Colonic mucosa (tissue), 4 donors: ENCODE measurements around the gene CPEB1. TPM values are rescaled to one million over a fixed set of nuclear protein-coding genes. Genes with fewer than 3 reads are reported as not detected.
A peak's percentile ranks its signal among the peaks of the same experiment; 100 is the strongest.

ENCODE experiments used
- DNase-seq: peaks from one replicate; pipeline ENCODE4 v3.0.0-alpha.2; 2020
- H3K27ac ChIP-seq: fragments of 200-600 bp; one replicate; pipeline ENCODE4 v1.8.0; 2021
- H3K27me3 ChIP-seq: fragments of 200-600 bp; one replicate; pipeline ENCODE4 v1.8.0; 2021
- H3K36me3 ChIP-seq: fragments of 200-600 bp; one replicate; pipeline ENCODE4 v1.8.0; 2021
- H3K4me1 ChIP-seq: fragments of 200-600 bp; one replicate; pipeline ENCODE4 v1.8.0; 2021; ENCODE audit warnings: mild to moderate bottlenecking
- H3K4me3 ChIP-seq: fragments of 200-600 bp; one replicate; pipeline ENCODE4 v1.8.0; 2021
- H3K9ac ChIP-seq, 2 donors: one replicate each; pipeline ENCODE4 v1.7.0; 2013; ENCODE audit warnings: control low read depth in 2 of 2, low read depth in 2 of 2, low read length in 2 of 2
- H3K9me3 ChIP-seq: fragments of 200-600 bp; one replicate; pipeline ENCODE4 v1.8.0; 2021
- intact Hi-C: fragments of 100-400 bp; cut with DNase I; formaldehyde crosslinking; loops from one replicate; pipeline ENCODE4 v1.14.1; 2022
- total RNA-seq, 2 donors: library from RNA; stranded (reverse); fragmentation: NEBNext Ultra II Directional in 1 of 2; extraction: Animal tissue kit (Norgen Biotek cat#: 25700) in 1 of 2; gene quantifications; one replicate each; pipeline ENCODE4 v1.2.1, GENCODE V29; 2021
- TF ChIP-seq, protein P1 (sequence below): fragments of 200-600 bp; IDR thresholded peaks from one replicate; pipeline ENCODE4 v1.8.0; 2022; ENCODE audit warnings: antibody characterized with exemption, mild to moderate bottlenecking
- donor health status: healthy.
- donor health status: DM: no; HTN: no; CAD: no.
- donor health status: DM: no; HTN: no; CAD: no.

Gene CPEB1
- total RNA-seq, 2 donors from 2014 or later, result 0.40 to 1.4 TPM

DNA sequence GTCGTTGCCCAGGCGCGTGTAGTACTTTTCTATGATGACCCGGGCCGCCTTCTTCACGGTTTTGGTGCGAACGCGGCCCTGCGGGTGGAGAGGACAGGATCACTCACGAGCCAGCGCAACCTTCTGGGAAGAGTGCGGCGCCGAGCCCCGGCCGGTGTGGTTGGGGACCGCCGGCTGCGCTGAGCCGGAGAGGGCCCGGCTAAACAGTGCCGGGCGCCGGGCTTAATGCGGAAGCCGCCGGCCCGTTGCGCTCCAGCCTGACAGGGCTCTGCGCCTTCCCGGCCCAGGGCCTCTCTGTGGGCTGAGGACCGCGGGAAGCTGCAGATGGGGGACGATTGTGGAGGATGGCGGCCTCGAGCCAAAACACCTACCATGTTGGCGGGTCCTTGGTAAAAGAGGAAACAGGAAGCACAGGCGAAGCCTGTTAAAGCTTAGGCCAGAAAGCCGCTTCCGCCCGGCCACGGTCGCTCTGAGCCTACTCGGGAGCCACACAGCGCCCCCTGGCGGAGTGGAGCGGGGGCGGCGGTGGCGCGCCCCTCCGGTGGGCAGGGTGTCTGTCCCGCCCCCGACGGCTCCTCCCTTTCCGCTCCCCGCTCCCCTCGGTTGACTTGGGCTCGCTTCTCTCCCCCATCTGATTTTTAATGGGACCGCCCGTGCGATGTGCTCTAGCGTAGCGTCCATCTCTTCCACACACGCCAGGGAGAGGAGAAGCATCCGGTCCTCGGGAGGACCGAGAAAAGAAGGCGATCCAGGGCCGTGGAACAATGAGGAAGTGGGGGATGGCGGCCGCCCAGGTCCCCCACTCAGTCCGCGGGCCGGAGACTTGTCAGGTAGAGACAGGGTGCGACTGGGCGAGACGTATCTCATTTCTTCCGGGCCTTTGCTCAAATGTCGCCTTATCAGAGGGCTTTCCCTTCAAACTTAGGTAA, 106.8 kb downstream of the CPEB1 start, which contains the start of gene RPS17:
Gene RPS17, minus strand, starts transcription at position 403 of the 929 bp plus-strand sequence. Its CDS starts 29 bp downstream, at position 374.
- H3K4me3 ChIP-seq, result peak within 1 kb of the TSS; percentile 99
- DNase-seq, result peak; percentile 97
- intact Hi-C loops, result loop anchor here (10.0 kb wide), 1 partner anchor 264 kb away; the partner anchor contains the start of genes FSD2 and WHAMM
- TF ChIP-seq, protein P1, sequence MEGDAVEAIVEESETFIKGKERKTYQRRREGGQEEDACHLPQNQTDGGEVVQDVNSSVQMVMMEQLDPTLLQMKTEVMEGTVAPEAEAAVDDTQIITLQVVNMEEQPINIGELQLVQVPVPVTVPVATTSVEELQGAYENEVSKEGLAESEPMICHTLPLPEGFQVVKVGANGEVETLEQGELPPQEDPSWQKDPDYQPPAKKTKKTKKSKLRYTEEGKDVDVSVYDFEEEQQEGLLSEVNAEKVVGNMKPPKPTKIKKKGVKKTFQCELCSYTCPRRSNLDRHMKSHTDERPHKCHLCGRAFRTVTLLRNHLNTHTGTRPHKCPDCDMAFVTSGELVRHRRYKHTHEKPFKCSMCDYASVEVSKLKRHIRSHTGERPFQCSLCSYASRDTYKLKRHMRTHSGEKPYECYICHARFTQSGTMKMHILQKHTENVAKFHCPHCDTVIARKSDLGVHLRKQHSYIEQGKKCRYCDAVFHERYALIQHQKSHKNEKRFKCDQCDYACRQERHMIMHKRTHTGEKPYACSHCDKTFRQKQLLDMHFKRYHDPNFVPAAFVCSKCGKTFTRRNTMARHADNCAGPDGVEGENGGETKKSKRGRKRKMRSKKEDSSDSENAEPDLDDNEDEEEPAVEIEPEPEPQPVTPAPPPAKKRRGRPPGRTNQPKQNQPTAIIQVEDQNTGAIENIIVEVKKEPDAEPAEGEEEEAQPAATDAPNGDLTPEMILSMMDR, result peak; percentile 100
- H3K4me1 ChIP-seq, result peaks cover 4% of the 10 kb centered on the region
- H3K36me3 ChIP-seq, result peaks cover 19% of the 10 kb centered on the region
- no peaks in the 10 kb centered on the region for H3K9me3 ChIP-seq
- peak within 1 kb of the TSS; percentile 79 for H3K27ac ChIP-seq
- no peaks in the 10 kb centered on the region for H3K27me3 ChIP-seq
- H3K9ac ChIP-seq, result peak within 1 kb of the TSS; percentile 93 to 95

DNA sequence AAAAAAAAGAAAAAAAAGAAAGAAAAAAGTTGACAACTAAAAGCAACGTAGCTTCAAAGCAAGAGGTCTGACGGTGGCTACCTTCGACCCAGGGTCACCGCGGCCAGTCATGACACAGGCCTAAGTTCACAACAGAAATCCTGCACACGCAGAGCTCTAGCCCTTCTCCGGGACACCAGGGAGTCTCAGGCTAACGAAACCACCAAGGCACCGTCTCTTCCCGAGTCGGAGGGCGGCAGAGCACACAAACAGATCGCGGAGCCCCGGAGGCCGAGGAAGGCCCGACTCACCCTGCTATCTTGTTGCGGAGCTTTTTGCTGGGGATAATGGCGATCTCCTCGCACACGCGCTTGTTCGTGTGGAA, 107.5 kb downstream of the CPEB1 start:
- Histone ChIP-seq H3K36me3 (peaks cover 19% of the 10 kb centered on the region), H3K27me3 (no peaks in the 10 kb centered on the region), H3K4me1 (peaks cover 4% of the 10 kb centered on the region), H3K9me3 (no peaks in the 10 kb centered on the region), H3K4me3 (peak overlapping the region; percentile 99), H3K27ac (peak overlapping the region; percentile 79), H3K9ac (peak overlapping the region; percentile 93 to 95)
- intact Hi-C loops, result loop anchor here (10.0 kb wide), 3 partner anchors 215 to 475 kb away; partner anchors contain the start of genes C15orf40, FSD2 and WHAMM
- TF ChIP-seq, protein P1, result no peak
- DNase-seq, result peak; percentile 25

DNA sequence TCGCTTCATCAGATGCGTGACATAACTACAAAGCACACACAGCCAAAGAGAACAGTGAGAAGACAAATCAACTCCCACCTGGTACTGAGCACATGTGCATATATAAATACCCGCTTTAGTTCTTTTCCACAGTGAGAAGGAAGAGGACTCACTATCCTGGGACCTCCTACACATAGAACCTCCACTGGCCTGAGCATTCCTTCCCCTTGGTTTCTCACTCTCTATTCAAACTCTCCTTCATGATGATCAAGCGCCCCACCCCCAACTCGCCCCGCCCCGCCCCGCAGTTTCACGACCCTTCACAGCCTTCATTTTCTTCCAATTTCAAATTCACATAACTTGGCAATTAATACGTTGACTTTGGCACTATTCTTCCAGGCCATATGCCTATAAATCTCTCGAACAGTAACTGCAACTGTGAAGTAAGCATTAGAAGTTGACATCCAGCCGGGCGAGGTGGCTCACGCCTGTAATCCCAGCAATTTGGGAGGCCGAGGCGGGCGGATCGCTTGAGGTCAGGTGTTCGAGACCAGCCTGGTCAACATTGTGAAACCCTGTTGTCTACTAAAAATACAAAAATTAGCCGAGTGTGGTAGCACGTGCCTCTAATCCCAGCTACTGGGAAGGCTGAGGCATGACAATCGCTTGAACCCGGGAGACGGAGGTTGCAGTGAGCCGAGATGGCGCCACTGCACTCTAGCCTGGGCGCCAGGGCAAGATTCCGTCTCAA, 108.0 kb downstream of the CPEB1 start:
- TF ChIP-seq, protein P1, result no peak
- Histone ChIP-seq H3K27me3 (no peaks in the 10 kb centered on the region), H3K4me1 (peaks cover 4% of the 10 kb centered on the region), H3K9me3 (no peaks in the 10 kb centered on the region), H3K36me3 (peaks cover 19% of the 10 kb centered on the region), H3K27ac (peak overlapping the region; percentile 79), H3K4me3 (peak overlapping the region; percentile 99), H3K9ac (peak overlapping the region; percentile 93 to 95)
- DNase-seq, result no peak
- intact Hi-C loops, result loop anchor here (10.0 kb wide), 2 partner anchors 216 to 476 kb away; partner anchors contain the start of gene C15orf40

DNA sequence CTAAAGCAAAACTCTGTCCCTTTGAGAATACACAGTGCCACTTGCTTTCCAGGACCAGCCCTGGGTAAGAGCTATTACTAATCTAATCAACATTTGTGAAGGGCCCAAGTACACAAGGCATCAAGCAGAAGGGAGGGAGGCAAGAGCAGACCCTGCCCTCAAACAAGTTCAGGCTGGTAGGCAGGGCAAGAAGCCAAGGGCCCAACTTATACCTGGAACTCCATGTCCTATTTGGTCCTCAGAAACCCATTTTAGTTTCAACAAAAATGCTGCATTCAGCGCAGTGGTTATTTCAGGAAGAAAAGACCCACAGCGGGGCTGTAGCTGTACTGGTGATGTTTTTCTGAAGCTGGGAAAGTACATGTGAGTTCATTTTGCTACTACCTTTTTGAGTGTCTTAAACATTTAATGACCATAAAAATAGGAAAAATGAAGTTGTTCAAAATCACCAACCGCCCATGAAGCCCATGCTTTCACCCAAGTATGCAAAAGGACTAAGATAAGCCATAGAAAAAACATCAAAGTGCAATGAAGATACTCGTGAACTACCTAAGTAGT, 109.7 kb downstream of the CPEB1 start:
- Histone ChIP-seq H3K4me3 (no peak overlapping the region), H3K36me3 (peaks cover 19% of the 10 kb centered on the region), H3K4me1 (peaks cover 4% of the 10 kb centered on the region), H3K9ac (no peak overlapping the region), H3K27me3 (no peaks in the 10 kb centered on the region), H3K27ac (no peak overlapping the region), H3K9me3 (no peaks in the 10 kb centered on the region)
- TF ChIP-seq, protein P1, result no peak
- DNase-seq, result no peak
- intact Hi-C loops, result loop anchor here (10.0 kb wide), 2 partner anchors 217 to 477 kb away; partner anchors contain the start of gene C15orf40
